ENCODE data around the gene CYTH2. TPM values are rescaled to one million over a fixed set of nuclear protein-coding genes. Genes with fewer than 3 reads are reported as not detected.

Gene CYTH2
- polyA plus RNA-seq, 1 of the 3 experiments (the other 2 are of a cell fraction): 69.5 TPM

GRCh38 chr19:48445256-48445605, 23.9 kb upstream of the CYTH2 start (continued):
- TF ChIP-seq ELF1 (IDR thresholded peaks at IDR 0.05) (no peak), TEAD4 (IDR thresholded peaks at IDR 0.05; ENCODE audit: borderline replicate concordance, insufficient read depth) (no peak), SMC3 (IDR thresholded peaks at IDR 0.05; ENCODE audit: low read depth, low read length) (peak; percentile 28; the same call in 1 of the 2 replicates)
- TF ChIP-seq, protein P1, sequence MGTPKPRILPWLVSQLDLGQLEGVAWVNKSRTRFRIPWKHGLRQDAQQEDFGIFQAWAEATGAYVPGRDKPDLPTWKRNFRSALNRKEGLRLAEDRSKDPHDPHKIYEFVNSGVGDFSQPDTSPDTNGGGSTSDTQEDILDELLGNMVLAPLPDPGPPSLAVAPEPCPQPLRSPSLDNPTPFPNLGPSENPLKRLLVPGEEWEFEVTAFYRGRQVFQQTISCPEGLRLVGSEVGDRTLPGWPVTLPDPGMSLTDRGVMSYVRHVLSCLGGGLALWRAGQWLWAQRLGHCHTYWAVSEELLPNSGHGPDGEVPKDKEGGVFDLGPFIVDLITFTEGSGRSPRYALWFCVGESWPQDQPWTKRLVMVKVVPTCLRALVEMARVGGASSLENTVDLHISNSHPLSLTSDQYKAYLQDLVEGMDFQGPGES (IDR thresholded peaks at IDR 0.05; ENCODE audit: low read depth, low read length): no peak
- TF ChIP-seq, protein P2, sequence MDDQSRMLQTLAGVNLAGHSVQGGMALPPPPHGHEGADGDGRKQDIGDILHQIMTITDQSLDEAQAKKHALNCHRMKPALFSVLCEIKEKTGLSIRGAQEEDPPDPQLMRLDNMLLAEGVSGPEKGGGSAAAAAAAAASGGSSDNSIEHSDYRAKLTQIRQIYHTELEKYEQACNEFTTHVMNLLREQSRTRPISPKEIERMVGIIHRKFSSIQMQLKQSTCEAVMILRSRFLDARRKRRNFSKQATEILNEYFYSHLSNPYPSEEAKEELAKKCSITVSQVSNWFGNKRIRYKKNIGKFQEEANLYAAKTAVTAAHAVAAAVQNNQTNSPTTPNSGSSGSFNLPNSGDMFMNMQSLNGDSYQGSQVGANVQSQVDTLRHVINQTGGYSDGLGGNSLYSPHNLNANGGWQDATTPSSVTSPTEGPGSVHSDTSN (IDR thresholded peaks at IDR 0.05): peak; percentile 19; the same call in 1 of the 2 replicates
- TF ChIP-seq, protein P3, sequence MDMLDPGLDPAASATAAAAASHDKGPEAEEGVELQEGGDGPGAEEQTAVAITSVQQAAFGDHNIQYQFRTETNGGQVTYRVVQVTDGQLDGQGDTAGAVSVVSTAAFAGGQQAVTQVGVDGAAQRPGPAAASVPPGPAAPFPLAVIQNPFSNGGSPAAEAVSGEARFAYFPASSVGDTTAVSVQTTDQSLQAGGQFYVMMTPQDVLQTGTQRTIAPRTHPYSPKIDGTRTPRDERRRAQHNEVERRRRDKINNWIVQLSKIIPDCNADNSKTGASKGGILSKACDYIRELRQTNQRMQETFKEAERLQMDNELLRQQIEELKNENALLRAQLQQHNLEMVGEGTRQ (IDR thresholded peaks at IDR 0.05; ENCODE audit: borderline replicate concordance, low read depth, low read length): no peak

DNA sequence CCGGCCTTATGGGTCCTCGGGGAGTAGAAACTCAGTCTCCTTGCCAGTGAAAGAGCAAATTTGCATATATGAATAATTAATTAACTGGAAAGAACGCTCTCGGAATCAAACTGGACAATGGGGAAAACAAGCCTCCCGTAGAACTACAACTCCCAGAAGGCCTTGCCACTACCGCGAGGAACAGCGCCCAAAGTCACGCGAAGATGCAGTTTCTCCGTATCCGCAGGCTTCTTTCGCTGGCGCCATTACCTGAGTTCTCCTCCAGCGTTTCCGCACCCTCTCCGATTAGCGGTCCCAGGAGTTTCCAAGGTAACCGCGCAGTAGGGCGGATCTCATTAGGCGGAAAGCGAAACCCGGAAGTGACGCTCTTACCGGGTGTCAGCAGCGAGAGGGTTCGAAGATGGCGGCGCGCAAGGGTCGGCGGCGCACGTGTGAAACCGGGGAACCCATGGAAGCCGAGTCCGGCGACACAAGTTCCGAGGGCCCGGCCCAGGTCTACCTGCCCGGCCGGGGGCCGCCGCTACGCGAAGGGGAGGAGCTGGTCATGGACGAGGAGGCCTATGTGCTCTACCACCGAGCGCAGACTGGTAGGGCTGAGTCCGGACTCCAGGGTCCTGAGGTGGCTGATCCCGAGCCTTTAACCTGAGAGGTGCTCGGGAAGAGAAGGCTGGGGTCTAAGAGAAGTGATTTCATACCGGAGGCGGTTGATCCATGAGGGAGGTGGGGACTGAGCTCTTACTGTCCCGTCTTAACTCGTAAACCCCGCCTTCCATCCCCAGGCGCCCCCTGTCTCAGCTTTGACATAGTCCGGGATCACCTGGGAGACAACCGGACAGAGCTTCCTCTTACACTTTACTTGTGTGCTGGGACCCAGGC, 23.3 kb upstream of the CYTH2 start, which contains the start of gene GRWD1:
TSS of gene GRWD1 (plus strand) at position 378 of the 876 bp plus-strand sequence. CDS start at position 401, 23 bp downstream.
- H3K4me1 ChIP-seq (ENCODE audit: control insufficient read depth in 1 of 2, insufficient read depth in 2 of 2, low read depth in 1 of 2, low read length in 1 of 2): peaks cover 4 to 16% of the 10 kb centered on the region in 2 experiments; a peak in 2 of 4 replicates
- peak within 1 kb of the TSS; percentile 98 to 99 for H3K4me3 ChIP-seq (ENCODE audit: low read depth in 2 of 2, low read length in 1 of 2)
- POLR2A ChIA-PET: interaction anchor here (0.6 to 1.4 kb wide), 5 partner anchors 10 to 173 kb away, joined by 3 to 5 read pairs (median 5); partner anchors contain the start of genes KCNJ14, RPL18 and SPHK2
- WGBS (ENCODE audit: low lambda C conversion rate): under 1% methylated on average over 31 of the region's 61 CpGs
- H3K9me3 ChIP-seq: no peaks in the 10 kb centered on the region
- H3K36me3 ChIP-seq (replicated peaks in 1 of 2; ENCODE audit: control insufficient read depth in 1 of 2, insufficient read depth in 2 of 2, low read length in 1 of 2): peaks cover 20 to 22% of the 10 kb centered on the region in 2 experiments
- DNase-seq: peak; percentile 93
- CTCF ChIA-PET: interaction anchor here (0.6 to 2.4 kb wide), 24 partner anchors 8 to 176 kb away, joined by 3 to 10 read pairs (median 4); partner anchors contain the start of genes GRIN2D, KCNJ14, KDELR1 and TMEM143
- H2AFZ ChIP-seq (ENCODE audit: low read depth): peak within 1 kb of the TSS; percentile 87
- no peaks in the 10 kb centered on the region for H3K27me3 ChIP-seq (ENCODE audit: insufficient read depth)
- peak within 1 kb of the TSS; percentile 99 for H3K4me2 ChIP-seq
- peaks cover 37% of the 10 kb centered on the region for H3K79me2 ChIP-seq (ENCODE audit: insufficient read depth)
- peak within 1 kb of the TSS; percentile 89 to 92 for H3K27ac ChIP-seq (ENCODE audit: low read depth in 2 of 2, low read length in 1 of 2)
- no peaks in the 10 kb centered on the region for H4K20me1 ChIP-seq (ENCODE audit: insufficient read depth)
- H3F3A ChIP-seq (replicated peaks; ENCODE audit: insufficient read depth): peaks cover 18% of the 10 kb centered on the region
- H3K9ac ChIP-seq: peak within 1 kb of the TSS; percentile 92
- no peaks in the 10 kb centered on the region for H3K9me2 ChIP-seq
- TF ChIP-seq, protein P2 (IDR thresholded peaks at IDR 0.05): peak; percentile 14; the same call in 1 of the 2 replicates
- TF ChIP-seq SIN3A (IDR thresholded peaks at IDR 0.05; ENCODE audit: borderline replicate concordance, low read depth, low read length) (peak; percentile 92), TAF1 (IDR thresholded peaks at IDR 0.05; ENCODE audit: borderline replicate concordance, low read depth, low read length) (peak; percentile 55; the same call in 1 of the 2 replicates), POLR2AphosphoS5 (IDR thresholded peaks at IDR 0.05; ENCODE audit: low read depth, low read length) (peak; percentile 79; the same call in 1 of the 2 replicates), RCOR1 (IDR thresholded peaks at IDR 0.05; ENCODE audit: low read length) (no peak), RAD21 (IDR thresholded peaks at IDR 0.05; ENCODE audit: low read length) (peak; percentile 22; the same call in 1 of the 2 replicates), MEF2A (IDR thresholded peaks at IDR 0.05; ENCODE audit: borderline replicate concordance, low read depth) (no peak), MXI1 (IDR thresholded peaks at IDR 0.05; ENCODE audit: low read depth, low read length) (peak; percentile 100), CTCF (IDR thresholded peaks at IDR 0.05) (0 out of 2 replicates have a peak, but pooled peaks have one; percentile 17), YY1 (IDR thresholded peaks at IDR 0.05; ENCODE audit: low read depth) (peak; percentile 96), JUND (IDR thresholded peaks at IDR 0.05) (no peak), FOXM1 (IDR thresholded peaks at IDR 0.05; ENCODE audit: low read depth) (no peak), GATA2 (CRISPR knock-in tag; IDR thresholded peaks at IDR 0.05) (no peak), CHD2 (IDR thresholded peaks at IDR 0.05; ENCODE audit: low read length, partially characterized antibody) (peak; percentile 99), SMC3 (IDR thresholded peaks at IDR 0.05; ENCODE audit: low read depth, low read length) (no peak), MAX (IDR thresholded peaks at IDR 0.05; ENCODE audit: low read depth) (peak; percentile 98)

All from SK-N-SH (cell line).